HG03039 (cell line): ENCODE measurements around the gene KRTAP2-2.
"Not testable (repeated sequence)": the region's sequence is repeated elsewhere in the genome, so short reads cannot be mapped to it uniquely, and the experiment has no call there.

Experiments
- ATAC-seq: cut with Tn5 transposase; IDR thresholded peaks from one replicate; pipeline ENCODE4 v1.9.1; 2021; ENCODE audit warnings: mild to moderate bottlenecking, moderate library complexity; ENCODE audit not compliant: unreplicated experiment

The KRTAP2-2 gene

GRCh38 chr17:41065016-41065689, 10.1 kb upstream of the KRTAP2-2 start:
- ATAC-seq = not testable (repeated sequence)

DNA sequence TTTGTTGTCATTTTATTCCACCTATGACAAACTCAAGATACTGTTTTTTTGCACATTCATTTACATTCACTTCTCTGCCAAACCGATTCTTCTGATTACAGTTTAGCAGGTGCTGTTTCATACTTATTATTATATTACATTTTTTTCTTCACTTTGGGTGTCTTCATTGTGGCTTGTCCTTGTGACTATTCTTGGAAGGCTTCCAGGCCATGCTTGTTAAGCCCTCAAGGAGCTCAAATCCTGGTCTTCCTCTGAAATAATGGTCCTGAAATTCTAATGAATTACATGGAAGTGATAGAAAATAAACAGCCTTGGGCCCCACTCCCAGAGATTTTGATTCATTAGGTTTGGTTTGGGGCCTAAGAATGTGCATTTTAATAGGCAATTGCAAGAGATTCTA, 9.3 kb upstream of the KRTAP2-2 start:
- no peak for ATAC-seq

DNA sequence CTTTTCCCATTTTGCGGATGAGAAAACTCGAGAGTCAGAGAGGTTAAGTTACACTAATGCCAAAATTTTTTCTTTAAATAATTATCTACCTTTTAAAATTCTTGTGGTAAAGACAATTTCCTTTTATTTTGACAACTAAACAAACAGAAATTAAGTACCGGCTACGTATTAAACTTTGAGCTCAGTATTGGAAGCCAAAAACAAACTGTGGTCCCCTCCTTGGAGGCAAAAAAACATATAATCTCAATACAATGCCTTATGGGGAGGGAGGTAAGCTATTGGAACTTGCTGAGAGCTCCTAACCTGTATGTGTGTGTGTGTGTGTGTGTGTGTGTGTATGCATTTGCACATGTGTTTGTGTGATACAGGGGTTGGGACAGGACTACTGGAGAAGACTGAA, 8.4 kb upstream of the KRTAP2-2 start:
- no peak for ATAC-seq

DNA sequence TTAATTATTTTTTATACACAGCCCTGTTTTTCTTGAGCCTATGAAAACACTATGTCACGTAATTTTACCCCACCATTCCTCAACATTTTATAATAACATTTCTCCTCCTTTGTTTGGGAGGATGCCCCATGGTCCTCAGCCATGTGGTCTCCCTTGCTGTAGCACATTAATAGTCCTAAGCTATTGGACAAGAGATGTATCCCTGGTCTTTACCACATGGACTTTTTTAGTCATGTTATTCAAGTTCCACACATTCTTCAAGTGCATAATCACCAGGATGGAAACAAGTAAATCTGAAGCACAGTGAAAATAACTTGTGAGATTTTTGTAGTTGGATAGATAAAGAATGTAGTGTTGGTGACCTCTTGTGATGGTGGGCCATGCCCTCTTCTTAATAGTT, 6.9 kb upstream of the KRTAP2-2 start:
- no peak for ATAC-seq

DNA sequence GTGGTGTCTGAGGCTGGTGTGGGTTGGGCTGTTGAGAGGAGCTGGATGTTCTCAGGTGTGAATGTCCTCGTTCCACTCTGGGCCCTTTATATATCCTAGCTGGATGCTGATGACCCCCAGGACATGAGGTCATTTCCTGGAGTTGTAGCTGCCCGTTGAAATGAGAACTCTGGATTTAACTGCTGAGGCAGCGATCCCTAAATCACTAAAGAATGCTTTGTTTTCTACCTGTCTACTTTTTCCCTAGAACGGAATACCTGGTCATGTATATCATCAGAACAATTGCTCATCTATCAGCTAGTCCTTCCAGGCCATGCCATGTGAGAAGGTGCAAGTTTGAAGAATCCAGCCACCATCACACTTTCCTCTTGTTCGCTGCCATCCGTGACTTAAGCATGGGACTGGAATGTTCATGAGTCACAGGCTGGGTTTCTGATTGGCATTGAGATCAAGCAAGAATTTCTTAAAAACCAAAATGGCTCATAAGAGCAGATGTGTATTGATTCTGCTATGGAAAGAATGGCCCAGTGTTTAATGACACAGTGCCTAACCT, 5.1 kb upstream of the KRTAP2-2 start, which contains the start of gene KRTAP2-3:
TSS of gene KRTAP2-3 (minus strand) at position 63 of the 553 bp plus-strand sequence. CDS start 64 bp downstream, outside the sequence.
- ATAC-seq = no peak

DNA sequence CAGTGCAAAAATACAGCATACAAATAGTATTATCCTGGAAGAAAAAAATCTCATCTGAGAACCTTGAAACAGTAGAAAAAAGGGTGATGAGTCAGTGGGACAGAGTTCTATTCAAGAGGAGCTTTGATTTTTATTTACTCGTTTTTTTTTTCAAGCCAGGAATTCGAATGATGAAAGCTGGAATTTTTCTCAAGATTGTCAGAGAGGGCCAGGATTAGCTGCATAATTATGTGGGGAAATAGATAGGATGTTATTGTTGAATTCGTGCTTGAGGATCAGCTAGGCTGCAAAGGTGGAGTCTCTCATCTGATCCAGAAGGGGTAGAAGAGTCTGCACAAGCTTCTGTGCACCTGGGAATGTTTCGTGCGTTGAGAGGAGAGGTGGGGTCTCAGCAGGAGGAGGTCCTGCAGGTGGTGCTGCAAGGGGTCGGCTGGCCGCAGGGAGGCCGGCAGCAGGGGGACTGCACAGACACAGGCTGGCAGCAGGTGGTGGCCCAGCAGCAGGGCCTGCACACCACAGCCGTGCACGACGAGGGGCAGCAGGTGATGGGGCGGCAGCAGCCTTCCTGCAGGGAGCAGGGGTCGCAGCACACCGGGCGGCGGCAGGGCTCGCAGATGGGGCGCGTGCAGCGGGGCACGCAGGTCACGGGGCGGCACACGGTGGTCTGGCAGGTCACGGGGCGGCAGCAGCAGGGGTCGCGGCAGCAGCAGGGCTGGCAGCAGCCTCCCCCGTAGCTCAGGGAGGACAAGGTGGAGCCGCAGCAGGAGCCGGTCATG, 4.4 kb upstream of the KRTAP2-2 start:
- ATAC-seq = not testable (repeated sequence)

- no peak for ATAC-seq
These were observed 3.7 kb upstream of the KRTAP2-2 start for GRCh38 chr17:41058741-41059140.

- no peak for ATAC-seq
These were observed 2.5 kb upstream of the KRTAP2-2 start for GRCh38 chr17:41057547-41057946.

- ATAC-seq = not testable (repeated sequence)
These were observed 474 bp downstream of the KRTAP2-2 start for GRCh38 chr17:41054556-41054955.

DNA sequence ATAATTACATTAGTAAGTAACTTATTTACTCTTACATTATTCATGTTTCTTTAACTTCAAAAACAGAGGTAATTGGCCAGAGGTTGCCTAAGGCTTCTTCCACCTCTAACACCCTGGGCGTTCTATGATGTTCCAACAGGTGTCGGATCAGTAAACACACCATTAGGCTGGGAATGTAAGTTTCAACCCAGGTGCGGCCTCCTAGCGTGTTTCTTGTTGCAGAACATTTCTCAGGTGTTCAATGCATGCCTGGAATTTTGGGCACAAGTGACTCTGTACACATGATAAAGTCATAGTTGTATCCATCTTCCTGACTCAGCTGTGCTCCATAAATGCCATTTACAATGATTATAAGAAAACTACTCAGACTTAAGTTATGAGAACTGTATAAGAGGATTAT, 1.0 kb downstream of the KRTAP2-2 start:
- no peak for ATAC-seq

DNA sequence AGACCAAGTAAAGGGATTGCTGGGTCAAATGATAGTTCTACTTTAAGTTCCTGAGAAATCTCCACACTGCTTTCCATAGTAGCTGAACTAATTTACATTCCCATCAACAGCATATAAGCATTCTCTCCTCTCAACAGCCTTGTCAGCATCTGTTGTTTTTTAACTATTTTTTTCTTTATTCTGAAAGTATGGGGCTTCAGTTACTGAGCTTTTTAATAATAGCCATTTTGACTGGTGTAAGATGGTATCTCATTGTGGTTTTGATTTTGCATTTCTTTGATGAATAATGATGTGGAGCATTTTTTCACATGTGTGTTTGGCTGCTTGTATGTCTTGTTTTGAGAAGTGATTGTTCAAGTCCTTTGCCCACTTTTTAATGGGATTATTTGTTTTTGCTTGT, 2.5 kb downstream of the KRTAP2-2 start:
- ATAC-seq = no peak

- no peak for ATAC-seq
These were observed 5.9 kb downstream of the KRTAP2-2 start for GRCh38 chr17:41049110-41049509.

DNA sequence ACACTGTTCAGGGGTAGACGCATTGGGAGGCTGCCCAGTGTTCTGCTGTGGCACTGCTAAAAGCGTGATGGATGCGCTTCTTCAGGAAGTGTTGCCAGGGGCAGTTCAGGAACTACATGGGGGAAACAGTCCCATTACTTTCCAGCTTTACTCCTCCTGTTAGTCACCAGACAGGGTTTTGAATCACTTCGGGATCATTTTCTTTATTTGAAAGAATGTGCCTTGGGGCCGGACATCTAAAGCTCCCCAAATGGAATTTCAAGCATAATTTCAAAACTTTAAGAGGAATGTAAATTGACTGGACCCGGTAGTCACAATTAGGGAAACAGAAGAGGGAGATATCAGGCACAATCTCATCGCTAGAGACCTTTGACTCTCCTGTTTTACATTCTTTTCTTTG, 6.6 kb downstream of the KRTAP2-2 start:
- no peak for ATAC-seq

DNA sequence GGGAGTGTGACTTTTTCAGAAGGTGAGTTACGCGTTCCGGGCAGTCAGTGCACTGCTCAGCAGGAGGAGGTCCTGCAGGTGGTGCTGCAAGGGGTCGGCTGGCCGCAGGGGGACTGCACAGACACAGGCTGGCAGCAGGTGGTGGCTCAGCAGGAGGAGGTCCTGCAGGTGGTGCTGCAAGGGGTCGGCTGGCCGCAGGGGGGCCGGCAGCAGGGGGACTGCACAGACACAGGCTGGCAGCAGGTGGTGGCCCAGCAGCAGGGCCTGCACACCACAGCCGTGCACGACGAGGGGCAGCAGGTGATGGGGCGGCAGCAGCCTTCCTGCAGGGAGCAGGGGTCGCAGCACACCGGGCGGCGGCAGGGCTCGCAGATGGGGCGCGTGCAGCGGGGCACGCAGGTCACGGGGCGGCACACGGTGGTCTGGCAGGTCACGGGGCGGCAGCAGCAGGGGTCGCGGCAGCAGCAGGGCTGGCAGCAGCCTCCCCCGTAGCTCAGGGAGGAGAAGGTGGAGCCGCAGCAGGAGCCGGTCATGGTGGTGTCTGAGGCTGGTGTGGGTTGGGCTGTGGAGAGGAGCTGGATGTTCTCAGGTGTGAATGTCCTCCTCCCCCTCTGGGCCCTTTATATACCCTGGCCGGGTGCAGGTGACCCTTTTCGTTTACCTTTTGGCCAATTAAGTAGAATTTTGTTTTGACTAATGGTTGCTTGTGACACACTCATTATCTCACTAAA, 8.1 kb downstream of the KRTAP2-2 start, which contains the start of gene KRTAP2-1:
TSS of gene KRTAP2-1 (minus strand) at position 582 of the 731 bp plus-strand sequence. CDS start at position 533, 49 bp downstream.
- not testable (repeated sequence) for ATAC-seq

- ATAC-seq = no peak
These were observed 12.1 kb downstream of the KRTAP2-2 start for GRCh38 chr17:41042953-41043352.

- ATAC-seq = not testable (repeated sequence)
These were observed 14.1 kb downstream of the KRTAP2-2 start, which contains the start of gene KRTAP1-1 for GRCh38 chr17:41040783-41041571. KRTAP1-1 (minus strand) TSS chr17:41041450; CDS start chr17:41041397, 53 bp downstream.

- ATAC-seq = no peak
These were observed 17.1 kb downstream of the KRTAP2-2 start for GRCh38 chr17:41037853-41038350.

GRCh38 chr17:41034346-41034935, 20.6 kb downstream of the KRTAP2-2 start, which contains the start of gene KRTAP1-3:
KRTAP1-3 (minus strand) TSS chr17:41034874; CDS start chr17:41034821, 53 bp downstream.
- not testable (repeated sequence) for ATAC-seq

DNA sequence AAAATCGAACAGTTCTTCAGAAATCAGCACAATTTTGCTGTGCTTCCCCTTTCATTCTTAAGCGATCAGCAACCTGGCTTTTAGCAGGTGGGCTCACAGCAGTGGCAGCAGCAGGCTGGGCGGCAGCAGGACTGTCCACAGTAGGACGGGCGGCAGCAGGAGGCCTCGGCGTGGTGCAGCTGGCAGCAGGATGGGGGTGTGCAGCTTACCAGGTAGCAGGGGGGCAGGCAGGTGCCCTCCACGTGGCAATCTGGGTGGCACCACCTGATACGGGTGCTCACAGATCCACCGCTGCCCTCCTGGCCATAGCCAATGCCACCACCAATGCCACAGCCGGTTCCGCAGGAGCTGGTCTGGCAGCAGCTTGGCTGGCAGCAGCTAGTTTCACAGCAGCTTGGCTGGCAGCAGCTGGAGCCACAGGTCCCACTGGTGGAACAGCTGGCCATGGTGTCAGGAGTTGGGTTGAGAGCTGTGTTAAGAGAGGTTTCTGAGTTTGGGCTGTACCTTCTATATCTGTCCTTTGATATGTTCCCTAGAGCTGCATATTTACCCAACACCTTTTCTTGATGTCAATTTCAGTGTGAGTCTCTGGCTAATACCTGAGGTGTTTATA, 25.3 kb downstream of the KRTAP2-2 start, which contains the start of gene KRTAP1-4:
TSS of gene KRTAP1-4 (minus strand) at position 563 of the 613 bp plus-strand sequence. CDS start at position 446, 117 bp downstream.
- no peak for ATAC-seq
